ENCODE results near the gene PTPN14.

GRCh38 chr1:214510914-214511638 is 40.3 kb downstream of the PTPN14 start:
- TF ChIP-seq, protein P1, sequence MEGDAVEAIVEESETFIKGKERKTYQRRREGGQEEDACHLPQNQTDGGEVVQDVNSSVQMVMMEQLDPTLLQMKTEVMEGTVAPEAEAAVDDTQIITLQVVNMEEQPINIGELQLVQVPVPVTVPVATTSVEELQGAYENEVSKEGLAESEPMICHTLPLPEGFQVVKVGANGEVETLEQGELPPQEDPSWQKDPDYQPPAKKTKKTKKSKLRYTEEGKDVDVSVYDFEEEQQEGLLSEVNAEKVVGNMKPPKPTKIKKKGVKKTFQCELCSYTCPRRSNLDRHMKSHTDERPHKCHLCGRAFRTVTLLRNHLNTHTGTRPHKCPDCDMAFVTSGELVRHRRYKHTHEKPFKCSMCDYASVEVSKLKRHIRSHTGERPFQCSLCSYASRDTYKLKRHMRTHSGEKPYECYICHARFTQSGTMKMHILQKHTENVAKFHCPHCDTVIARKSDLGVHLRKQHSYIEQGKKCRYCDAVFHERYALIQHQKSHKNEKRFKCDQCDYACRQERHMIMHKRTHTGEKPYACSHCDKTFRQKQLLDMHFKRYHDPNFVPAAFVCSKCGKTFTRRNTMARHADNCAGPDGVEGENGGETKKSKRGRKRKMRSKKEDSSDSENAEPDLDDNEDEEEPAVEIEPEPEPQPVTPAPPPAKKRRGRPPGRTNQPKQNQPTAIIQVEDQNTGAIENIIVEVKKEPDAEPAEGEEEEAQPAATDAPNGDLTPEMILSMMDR (IDR thresholded peaks at IDR 0.05), result no peak
- no peak for TF ChIP-seq POLR2A (IDR thresholded peaks at IDR 0.05)
